Epithelial cell of esophagus (primary cell): Measurements from ENCODE around the gene ORAI1.

ENCODE experiments used
- DNase-seq: peaks from one replicate; pipeline ENCODE4 v3.0.0; 2010; ENCODE audit warnings: low read depth
- H3K4me3 ChIP-seq: 2 replicates; pipeline ENCODE4 v1.5.1; 2011; ENCODE audit warnings: mild to moderate bottlenecking, low read length, control low read depth
- TF ChIP-seq, protein P1 (sequence below): IDR thresholded peaks from 2 replicates; pipeline ENCODE4 v1.5.1; 2011; ENCODE audit warnings: low read depth, mild to moderate bottlenecking, low read length, control low read depth, inconsistent platforms; ENCODE audit not compliant: insufficient read depth; ENCODE audit errors: missing control alignments

The ORAI1 gene

DNA sequence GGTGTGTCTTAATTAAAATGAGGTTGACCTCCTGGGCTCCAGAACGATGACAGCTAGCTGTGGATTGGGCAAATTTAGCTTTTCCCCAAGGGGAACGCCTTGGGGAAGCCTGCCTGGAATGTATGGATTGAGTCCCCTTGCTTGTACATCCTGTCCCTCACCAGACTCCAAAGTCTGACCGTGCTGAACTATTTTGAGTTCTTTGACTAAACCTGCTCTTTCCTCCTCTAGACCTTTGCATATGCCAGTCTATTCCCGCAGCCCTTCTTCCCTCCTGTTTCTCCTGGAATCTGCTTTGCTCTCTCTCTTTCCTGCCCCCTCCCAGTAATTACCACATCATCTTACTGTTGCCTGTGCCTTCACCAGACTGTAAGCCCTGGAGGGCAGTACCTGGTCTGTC, 34.0 kb upstream of the ORAI1 start:
- no peak overlapping the region for H3K4me3 ChIP-seq
- no peak for DNase-seq

DNA sequence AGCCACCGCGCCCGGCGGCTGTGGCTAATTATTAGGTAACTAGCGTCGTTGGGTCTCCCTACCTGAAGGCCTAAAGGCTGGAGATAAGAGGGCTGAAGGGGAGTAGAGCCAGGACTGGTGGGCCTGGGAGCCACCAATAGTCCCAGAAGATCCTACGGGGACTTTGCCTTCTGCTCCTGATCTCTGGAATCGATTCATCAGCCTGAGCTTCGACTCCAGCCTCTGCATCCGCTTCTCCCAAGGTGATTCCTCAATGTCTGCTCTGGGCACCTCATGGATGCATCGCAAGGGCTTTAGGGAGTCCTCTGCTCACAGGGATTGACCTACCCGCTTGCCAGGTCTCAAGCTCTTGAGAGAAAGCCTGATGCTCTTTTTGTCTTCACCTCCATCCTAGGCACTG, 30.8 kb upstream of the ORAI1 start:
- DNase-seq: no peak
- H3K4me3 ChIP-seq: no peak overlapping the region
- TF ChIP-seq, protein P1, sequence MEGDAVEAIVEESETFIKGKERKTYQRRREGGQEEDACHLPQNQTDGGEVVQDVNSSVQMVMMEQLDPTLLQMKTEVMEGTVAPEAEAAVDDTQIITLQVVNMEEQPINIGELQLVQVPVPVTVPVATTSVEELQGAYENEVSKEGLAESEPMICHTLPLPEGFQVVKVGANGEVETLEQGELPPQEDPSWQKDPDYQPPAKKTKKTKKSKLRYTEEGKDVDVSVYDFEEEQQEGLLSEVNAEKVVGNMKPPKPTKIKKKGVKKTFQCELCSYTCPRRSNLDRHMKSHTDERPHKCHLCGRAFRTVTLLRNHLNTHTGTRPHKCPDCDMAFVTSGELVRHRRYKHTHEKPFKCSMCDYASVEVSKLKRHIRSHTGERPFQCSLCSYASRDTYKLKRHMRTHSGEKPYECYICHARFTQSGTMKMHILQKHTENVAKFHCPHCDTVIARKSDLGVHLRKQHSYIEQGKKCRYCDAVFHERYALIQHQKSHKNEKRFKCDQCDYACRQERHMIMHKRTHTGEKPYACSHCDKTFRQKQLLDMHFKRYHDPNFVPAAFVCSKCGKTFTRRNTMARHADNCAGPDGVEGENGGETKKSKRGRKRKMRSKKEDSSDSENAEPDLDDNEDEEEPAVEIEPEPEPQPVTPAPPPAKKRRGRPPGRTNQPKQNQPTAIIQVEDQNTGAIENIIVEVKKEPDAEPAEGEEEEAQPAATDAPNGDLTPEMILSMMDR: no peak

More for the DNA sequence above, 34.0 kb upstream of the ORAI1 start:
- TF ChIP-seq, protein P1: no peak

DNA sequence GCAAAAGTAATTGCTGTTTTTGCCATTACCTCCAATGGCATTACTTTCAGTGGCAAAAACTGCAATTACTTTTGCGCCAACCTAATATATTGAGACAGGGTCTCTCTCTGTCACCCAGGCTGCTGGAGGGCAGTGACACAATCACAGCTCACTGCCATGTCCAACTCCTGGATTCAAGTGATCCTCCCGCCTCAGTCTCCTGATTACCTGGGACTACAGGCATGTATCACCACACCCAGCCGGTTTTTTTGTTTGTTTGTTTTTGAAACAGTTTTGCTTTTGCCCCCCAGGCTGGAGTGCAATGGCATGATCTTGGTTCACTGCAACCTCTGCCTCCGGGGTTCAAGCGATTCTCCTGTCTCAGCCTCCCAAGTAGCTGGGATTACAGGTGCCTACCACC, 29.8 kb upstream of the ORAI1 start:
- H3K4me3 ChIP-seq: no peak overlapping the region
- no peak for DNase-seq
- TF ChIP-seq, protein P1: no peak

DNA sequence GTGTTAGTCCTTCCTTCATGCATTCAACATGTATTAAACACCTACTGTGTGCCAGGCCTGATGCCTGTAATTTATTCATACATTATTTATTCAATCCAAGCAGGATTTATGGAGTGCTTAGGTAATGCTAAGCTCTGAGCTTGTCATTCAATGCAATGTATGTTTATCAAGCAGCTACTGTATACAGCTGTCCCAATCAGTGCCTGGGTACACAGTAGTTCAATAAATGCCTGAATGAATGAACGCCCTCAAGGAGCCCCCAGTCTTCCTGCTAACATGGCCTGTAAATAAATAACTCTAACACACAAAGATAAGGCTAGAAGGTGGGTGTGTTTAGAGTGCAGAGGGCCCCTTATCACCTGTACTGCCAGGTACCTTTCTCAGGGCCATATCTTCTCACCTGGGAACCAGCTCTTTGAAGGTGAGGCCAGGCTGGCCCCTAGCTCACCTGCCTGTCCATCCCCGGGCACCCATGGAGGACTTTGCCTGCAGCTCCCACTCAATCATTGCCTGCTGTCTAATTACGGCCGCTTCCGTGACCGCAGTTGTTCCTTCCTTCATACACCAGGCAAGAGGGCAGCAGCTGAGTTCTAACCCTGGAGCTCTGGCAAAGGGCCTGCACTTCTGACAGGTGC, 25.5 kb upstream of the ORAI1 start:
- DNase-seq: no peak
- TF ChIP-seq, protein P1: no peak
- no peak overlapping the region for H3K4me3 ChIP-seq

DNA sequence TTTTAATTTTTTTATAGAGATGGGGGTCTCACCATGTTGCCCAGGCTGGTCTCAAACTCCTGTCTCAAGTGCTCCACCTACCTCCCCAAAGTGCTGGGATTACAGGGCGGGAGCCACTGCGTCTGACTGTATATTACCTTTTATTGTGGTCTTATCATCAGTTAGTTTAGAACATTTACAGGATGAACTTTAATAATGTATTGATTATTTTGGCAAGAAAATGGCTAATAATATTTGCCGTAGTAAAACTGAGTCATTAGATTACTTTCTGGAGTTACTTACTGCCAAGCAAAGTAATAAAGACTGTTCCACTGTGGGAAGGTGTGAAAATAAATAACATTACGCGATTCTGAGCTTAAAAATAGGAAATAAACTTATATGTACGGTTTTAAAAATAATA, 23.6 kb upstream of the ORAI1 start:
- TF ChIP-seq, protein P1: no peak
- DNase-seq: no peak

DNA sequence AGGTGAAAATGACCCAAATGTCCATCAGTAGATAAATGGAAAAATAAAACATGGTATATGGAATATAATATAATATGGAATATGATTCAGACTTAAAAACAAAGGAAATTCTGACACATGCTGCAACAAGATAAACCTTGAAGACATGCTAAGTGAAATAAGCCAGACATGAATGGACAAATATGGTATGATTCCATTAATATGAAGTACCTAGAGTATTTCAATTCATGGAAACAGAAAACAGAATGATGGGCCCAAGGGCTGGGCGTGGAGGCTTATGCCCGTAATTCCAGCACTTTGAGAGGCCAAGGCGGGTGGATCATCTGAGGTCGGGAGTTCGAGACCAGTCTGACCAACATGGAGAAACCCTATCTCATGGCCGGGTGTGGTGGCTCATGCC, 22.7 kb upstream of the ORAI1 start:
- peak; percentile 74 for DNase-seq
- H3K4me3 ChIP-seq: no peak overlapping the region
- TF ChIP-seq, protein P1: no peak

More for the DNA sequence above, 23.6 kb upstream of the ORAI1 start:
- H3K4me3 ChIP-seq: no peak overlapping the region

DNA sequence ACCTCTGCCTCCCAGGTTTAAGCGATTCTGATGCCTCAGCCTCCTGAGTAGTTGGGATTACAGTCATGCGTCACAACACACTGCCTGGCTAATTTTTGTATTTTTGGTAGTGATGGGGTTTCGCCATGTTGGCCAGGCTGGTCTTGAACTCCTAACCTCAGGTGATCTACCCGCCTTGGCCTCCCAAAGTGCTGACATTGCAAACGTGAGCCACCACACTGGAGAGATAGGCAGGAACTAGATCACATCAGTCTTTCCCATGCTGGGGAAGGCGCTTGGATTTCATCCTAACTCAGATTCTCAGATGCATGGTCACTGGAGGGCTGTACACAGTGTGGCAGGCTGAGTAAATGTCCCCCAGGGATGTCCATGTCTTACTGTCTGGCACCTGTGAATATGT, 18.0 kb upstream of the ORAI1 start:
- DNase-seq: no peak
- no peak overlapping the region for H3K4me3 ChIP-seq
- TF ChIP-seq, protein P1: no peak
